Lower leg skin (tissue), 3 donors: ENCODE results near the gene COL2A1.

Source experiments
- CTCF ChIP-seq, 3 donors: fragments of 450-650 bp; IDR thresholded peaks; one replicate each; pipeline ENCODE4 v1.5.1; 2016; ENCODE audit warnings: antibody characterized with exemption in 3 of 3, mild to moderate bottlenecking in 3 of 3, moderate library complexity in 2 of 3
- POLR2A ChIP-seq, 2 donors: fragments of 450-650 bp; IDR thresholded peaks; one replicate each; pipeline ENCODE4 v1.6.1; 2016 to 2017; ENCODE audit warnings: antibody characterized with exemption in 2 of 2, mild to moderate bottlenecking in 1 of 2, moderate library complexity in 1 of 2

GRCh38 chr12:47954058-47954457 is 50.2 kb downstream of the COL2A1 start:
- TF ChIP-seq CTCF (IDR thresholded peaks at IDR 0.05) = no peak
- no peak for TF ChIP-seq POLR2A (IDR thresholded peaks at IDR 0.05)
